C4-2B (cell line): ENCODE measurements around the gene OSER1.

ENCODE experiments used
- CTCF ChIP-seq: fragments of 450-650 bp; conservative IDR thresholded peaks from 2 replicates; pipeline ENCODE4 v1.5.1; 2017; ENCODE audit warnings: mild to moderate bottlenecking
- ZFX ChIP-seq: fragments of 450-650 bp; IDR thresholded peaks from 2 replicates; pipeline ENCODE4 v1.6.1; 2017

- no peak for TF ChIP-seq CTCF
- no peak for TF ChIP-seq ZFX
These were observed 56.9 kb downstream of the OSER1 start for GRCh38 chr20:44153636-44154043.
